ENCODE results near the gene DYNC2H1.

Gene DYNC2H1

DNA sequence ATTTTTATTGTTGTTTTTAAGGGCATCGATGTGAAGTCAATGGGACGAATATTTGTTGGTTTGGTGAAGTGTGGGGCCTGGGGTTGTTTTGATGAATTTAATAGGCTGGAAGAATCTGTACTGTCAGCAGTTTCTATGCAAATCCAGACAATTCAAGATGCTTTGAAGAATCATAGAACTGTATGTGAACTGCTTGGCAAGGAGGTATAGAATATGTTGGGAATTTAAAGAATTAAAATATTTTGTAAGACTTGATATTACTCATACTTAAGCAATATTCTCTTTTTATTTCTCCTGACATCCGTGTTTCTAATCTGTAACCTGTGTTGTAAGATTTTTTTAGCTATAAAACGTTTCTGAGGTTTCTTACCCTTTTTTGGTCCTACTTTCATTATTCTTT, 61.6 kb downstream of the DYNC2H1 start:
- Histone ChIP-seq H3K4me1 (ENCODE audit: control insufficient read depth in 1 of 2, insufficient read depth in 1 of 2, low read depth in 1 of 2, low read length in 1 of 2) (no peaks in the 10 kb centered on the region), H3K27ac (no peak overlapping the region), H3K4me3 (ENCODE audit: low read depth in 1 of 2, low read length in 1 of 2) (no peak overlapping the region), H3K36me3 (no peaks in the 10 kb centered on the region), H3K27me3 (no peaks in the 10 kb centered on the region), H3K9me3 (no peaks in the 10 kb centered on the region)
- TF ChIP-seq, protein P1, sequence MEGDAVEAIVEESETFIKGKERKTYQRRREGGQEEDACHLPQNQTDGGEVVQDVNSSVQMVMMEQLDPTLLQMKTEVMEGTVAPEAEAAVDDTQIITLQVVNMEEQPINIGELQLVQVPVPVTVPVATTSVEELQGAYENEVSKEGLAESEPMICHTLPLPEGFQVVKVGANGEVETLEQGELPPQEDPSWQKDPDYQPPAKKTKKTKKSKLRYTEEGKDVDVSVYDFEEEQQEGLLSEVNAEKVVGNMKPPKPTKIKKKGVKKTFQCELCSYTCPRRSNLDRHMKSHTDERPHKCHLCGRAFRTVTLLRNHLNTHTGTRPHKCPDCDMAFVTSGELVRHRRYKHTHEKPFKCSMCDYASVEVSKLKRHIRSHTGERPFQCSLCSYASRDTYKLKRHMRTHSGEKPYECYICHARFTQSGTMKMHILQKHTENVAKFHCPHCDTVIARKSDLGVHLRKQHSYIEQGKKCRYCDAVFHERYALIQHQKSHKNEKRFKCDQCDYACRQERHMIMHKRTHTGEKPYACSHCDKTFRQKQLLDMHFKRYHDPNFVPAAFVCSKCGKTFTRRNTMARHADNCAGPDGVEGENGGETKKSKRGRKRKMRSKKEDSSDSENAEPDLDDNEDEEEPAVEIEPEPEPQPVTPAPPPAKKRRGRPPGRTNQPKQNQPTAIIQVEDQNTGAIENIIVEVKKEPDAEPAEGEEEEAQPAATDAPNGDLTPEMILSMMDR (IDR thresholded peaks at IDR 0.05), result no peak

DNA sequence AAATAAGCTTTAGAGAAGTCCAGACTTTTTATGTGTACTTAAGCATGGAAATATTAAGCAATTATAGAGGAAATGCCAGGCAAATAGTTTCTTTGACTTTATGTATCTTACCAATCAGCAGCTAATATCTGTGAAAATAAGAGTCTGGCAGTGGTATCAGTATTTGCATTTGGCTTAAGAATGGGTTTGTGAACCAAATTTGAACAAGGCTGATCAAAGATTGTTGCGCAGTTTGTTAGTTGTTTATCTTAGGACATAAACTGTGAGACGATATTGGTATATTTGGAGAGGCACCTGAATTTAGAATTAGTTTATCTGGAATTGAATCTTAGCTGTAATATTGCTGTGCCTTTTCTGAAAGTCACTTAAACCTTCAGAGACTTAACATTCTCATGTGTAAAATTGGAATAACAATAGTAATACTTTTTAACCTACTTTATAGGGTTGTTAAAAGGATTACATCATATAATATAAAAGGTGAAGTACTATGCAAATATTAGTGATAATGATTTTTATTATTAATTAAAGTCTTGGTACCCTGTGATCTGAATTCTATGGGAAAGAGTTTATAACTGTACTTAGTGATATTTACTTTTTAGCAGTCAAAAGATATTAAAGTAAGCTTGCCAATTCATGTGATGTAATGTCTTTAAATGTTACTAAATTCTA, 66.4 kb downstream of the DYNC2H1 start:
- Histone ChIP-seq H3K27ac (no peak overlapping the region), H3K36me3 (no peaks in the 10 kb centered on the region), H3K4me3 (ENCODE audit: low read depth in 1 of 2, low read length in 1 of 2) (no peak overlapping the region), H3K27me3 (no peaks in the 10 kb centered on the region), H3K9me3 (no peaks in the 10 kb centered on the region), H3K4me1 (ENCODE audit: control insufficient read depth in 1 of 2, insufficient read depth in 1 of 2, low read depth in 1 of 2, low read length in 1 of 2) (no peaks in the 10 kb centered on the region)
- TF ChIP-seq, protein P1 (IDR thresholded peaks at IDR 0.05), result no peak

DNA sequence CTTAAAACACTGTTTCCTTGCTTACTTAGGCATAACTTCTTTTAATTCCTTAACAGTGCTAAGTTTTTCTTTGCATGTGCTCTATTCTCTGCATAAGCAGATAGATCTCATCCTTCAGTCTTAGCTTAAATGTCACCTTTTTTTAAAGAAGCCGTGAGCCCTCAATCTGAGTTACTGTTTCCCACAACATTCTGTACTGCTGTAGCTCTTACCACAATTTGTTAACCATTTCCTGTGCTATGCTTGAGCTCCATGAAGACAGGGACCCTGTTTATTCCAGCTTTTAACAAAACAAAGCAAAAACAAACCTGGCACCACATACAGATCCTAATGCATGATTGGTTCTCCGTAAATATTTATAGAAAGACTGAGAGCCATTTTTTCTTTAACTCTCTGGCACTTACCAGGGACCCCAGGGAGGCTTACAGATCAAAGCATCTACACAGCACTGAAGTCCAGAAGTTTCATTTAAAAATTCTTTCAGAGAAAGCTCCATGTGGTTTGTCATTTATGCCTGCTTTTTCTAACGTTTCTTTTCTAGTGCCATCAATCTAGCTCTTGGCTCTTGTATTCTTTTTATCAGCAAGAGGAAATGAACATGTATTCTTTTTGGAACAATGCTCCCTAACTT, 74.9 kb downstream of the DYNC2H1 start:
- Histone ChIP-seq H3K4me3 (ENCODE audit: low read depth in 1 of 2, low read length in 1 of 2) (no peak overlapping the region), H3K27me3 (no peaks in the 10 kb centered on the region), H3K27ac (no peak overlapping the region), H3K4me1 (ENCODE audit: control insufficient read depth in 1 of 2, insufficient read depth in 1 of 2, low read depth in 1 of 2, low read length in 1 of 2) (no peaks in the 10 kb centered on the region), H3K36me3 (no peaks in the 10 kb centered on the region), H3K9me3 (no peaks in the 10 kb centered on the region)
- TF ChIP-seq, protein P1 (IDR thresholded peaks at IDR 0.05), result no peak

DNA sequence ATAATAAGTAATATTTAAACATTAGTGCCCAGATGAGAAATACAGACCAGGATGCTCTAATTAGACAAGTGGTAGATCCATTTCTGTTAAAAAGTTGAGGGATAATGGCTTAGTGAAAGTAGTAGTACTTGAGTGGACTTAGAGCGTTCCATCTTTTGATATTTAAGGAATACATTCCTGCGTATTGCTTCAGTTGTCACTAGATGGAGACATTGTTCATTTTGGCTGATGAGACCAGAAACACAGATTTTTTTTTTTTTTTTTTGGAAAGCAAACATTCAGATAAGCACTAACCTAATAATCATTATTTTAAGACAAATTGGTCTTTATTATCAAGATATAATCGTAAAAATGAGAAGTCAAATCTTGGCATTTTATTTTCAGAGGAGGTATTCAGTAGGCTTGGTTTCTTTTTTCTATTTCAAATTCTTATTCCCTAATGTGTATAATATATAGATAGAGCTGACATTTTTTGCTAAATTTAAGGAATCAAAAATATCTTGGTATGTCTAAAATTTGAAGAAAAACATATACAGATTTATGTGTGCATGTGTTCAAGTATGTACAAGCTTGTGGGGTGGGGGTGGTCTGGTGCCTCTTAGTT, 92.9 kb downstream of the DYNC2H1 start:
- Histone ChIP-seq H3K27ac (no peak overlapping the region), H3K4me1 (ENCODE audit: control insufficient read depth in 1 of 2, insufficient read depth in 1 of 2, low read depth in 1 of 2, low read length in 1 of 2) (no peaks in the 10 kb centered on the region), H3K36me3 (no peaks in the 10 kb centered on the region), H3K9me3 (no peaks in the 10 kb centered on the region), H3K27me3 (no peaks in the 10 kb centered on the region), H3K4me3 (ENCODE audit: low read depth in 1 of 2, low read length in 1 of 2) (no peak overlapping the region)
- TF ChIP-seq, protein P1 (IDR thresholded peaks at IDR 0.05), result no peak

DNA sequence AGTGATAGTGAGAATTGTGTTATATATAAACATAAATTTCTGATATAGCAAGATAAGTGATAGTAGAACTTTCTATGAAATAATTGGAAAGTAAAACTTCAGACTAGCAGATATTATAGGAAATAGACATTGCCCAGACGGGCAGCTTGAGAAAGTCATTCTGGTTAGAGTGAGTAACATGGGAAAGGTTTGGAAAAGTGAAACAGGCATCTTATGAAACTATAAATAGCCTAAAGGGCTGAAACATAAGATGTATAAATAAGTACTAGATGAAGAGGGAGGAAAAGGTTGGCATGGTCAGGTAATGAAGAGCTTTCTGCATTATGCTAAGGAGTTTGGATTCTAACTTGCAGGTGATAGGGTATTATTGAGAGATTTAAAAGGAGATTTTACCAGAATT, 101.3 kb downstream of the DYNC2H1 start:
- Histone ChIP-seq H3K36me3 (no peaks in the 10 kb centered on the region), H3K27me3 (no peaks in the 10 kb centered on the region), H3K9me3 (no peaks in the 10 kb centered on the region), H3K4me1 (ENCODE audit: control insufficient read depth in 1 of 2, insufficient read depth in 1 of 2, low read depth in 1 of 2, low read length in 1 of 2) (no peaks in the 10 kb centered on the region), H3K27ac (no peak overlapping the region), H3K4me3 (ENCODE audit: low read depth in 1 of 2, low read length in 1 of 2) (no peak overlapping the region)
- TF ChIP-seq, protein P1 (IDR thresholded peaks at IDR 0.05), result no peak

All from neutrophil (primary cell).